NCI-H2227 (cell line): ENCODE measurements around the gene ZNF358.

Experiments used
- DNase-seq: peaks from one replicate; lab custom pipeline; 2025; ENCODE audit not compliant: unreplicated experiment; lab: John Stamatoyannopoulos, UW

Gene ZNF358

GRCh38 chr19:7515645-7516151 is at the start of gene ZNF358:
ZNF358 (plus strand) TSS chr19:7516103; CDS start chr19:7519243, 3,140 bp downstream.
- DNase-seq: peak; percentile 77

GRCh38 chr19:7467009-7467989 is 48.6 kb upstream of the ZNF358 start:
- no peak for DNase-seq

- DNase-seq: no peak
Measured at GRCh38 chr19:7468840-7469239, 47.1 kb upstream of the ZNF358 start.

- DNase-seq: no peak
Measured at GRCh38 chr19:7469669-7470285, 46.1 kb upstream of the ZNF358 start.

GRCh38 chr19:7470540-7471305 is 45.2 kb upstream of the ZNF358 start:
- no peak for DNase-seq

- DNase-seq: no peak
Measured at GRCh38 chr19:7471696-7472615, 43.9 kb upstream of the ZNF358 start.

- DNase-seq: no peak
Measured at GRCh38 chr19:7475665-7476064, 40.2 kb upstream of the ZNF358 start.

- no peak for DNase-seq
Measured at GRCh38 chr19:7476241-7476640, 39.7 kb upstream of the ZNF358 start.

GRCh38 chr19:7476777-7477494 is 39.0 kb upstream of the ZNF358 start:
- DNase-seq: no peak

- no peak for DNase-seq
Measured at GRCh38 chr19:7477758-7478157, 38.1 kb upstream of the ZNF358 start.

GRCh38 chr19:7478173-7478842 is 37.6 kb upstream of the ZNF358 start:
- no peak for DNase-seq

GRCh38 chr19:7478843-7479227 is 37.1 kb upstream of the ZNF358 start:
- DNase-seq: no peak

- DNase-seq: no peak
Measured at GRCh38 chr19:7480222-7480969, 35.5 kb upstream of the ZNF358 start.

- no peak for DNase-seq
Measured at GRCh38 chr19:7480970-7481255, 35.0 kb upstream of the ZNF358 start.

- no peak for DNase-seq
Measured at GRCh38 chr19:7482584-7483439, 33.1 kb upstream of the ZNF358 start.

GRCh38 chr19:7483720-7484201 is 32.1 kb upstream of the ZNF358 start:
- no peak for DNase-seq

GRCh38 chr19:7486923-7487322 is 29.0 kb upstream of the ZNF358 start:
- no peak for DNase-seq
